PC-9 (cell line): ENCODE measurements around the gene TMEM214.

Experiments used
- CTCF ChIP-seq: fragments of 200-600 bp; sonication (generic); conservative IDR thresholded peaks from 2 replicates; pipeline ENCODE4 v1.6.1; 2017; ENCODE audit warnings: mixed run types, antibody characterized with exemption, mild to moderate bottlenecking, moderate library complexity
- EZH2 ChIP-seq: fragments of 200-600 bp; sonication (generic); IDR thresholded peaks from 2 replicates; pipeline ENCODE4 v1.8.0; 2017; ENCODE audit warnings: antibody characterized with exemption, low read depth

GRCh38 chr2:27069436-27069835, 36.7 kb downstream of the TMEM214 start:
- no peak for TF ChIP-seq CTCF
- no peak for TF ChIP-seq EZH2
